Adrenal gland (tissue), 5 donors: ENCODE results near the gene VPS13D.

Source experiments
- POLR2A ChIP-seq, 2 donors: fragments of 450-650 bp; IDR thresholded peaks; one replicate each; pipeline ENCODE4 v1.6.1; 2017; ENCODE audit warnings: antibody characterized with exemption in 2 of 2, mild to moderate bottlenecking in 2 of 2, moderate library complexity in 1 of 2
- TF ChIP-seq, protein P1 (sequence below), 6 experiments: fragments of 450-650 bp in 4 of 6; fragments of 200-600 bp in 2 of 6; sonication (generic) in 1 of 6; IDR thresholded peaks; 1 replicate in 5 of 6; 2 replicates in 1 of 6; pipeline versions ENCODE4 v1.5.1 to v1.8.0; 2016 to 2021; ENCODE audit warnings: antibody characterized with exemption in 6 of 6, mild to moderate bottlenecking in 2 of 6, moderate library complexity in 1 of 6
- donor health status: DM: no; HTN: no; CAD: no.

DNA sequence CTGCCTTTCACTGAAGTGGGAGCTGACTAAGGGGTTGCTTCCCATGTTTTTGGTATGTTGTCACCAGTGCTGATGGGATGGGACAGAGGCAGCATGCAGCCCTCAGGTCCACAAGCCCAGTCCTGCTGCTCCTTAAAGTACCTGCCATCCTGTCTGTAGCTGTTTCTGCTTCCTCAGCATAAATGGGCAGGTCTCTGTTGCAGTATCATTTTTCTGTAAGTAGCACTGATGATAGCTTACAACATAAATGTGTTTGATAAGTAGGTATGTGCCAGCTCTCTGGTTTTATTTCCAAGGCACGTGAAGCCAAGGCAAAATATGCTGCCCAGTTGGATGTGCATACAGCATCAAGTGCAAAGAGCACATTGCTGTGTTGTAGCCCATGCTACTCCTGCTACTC is 173.0 kb downstream of the VPS13D start:
- TF ChIP-seq, protein P1, sequence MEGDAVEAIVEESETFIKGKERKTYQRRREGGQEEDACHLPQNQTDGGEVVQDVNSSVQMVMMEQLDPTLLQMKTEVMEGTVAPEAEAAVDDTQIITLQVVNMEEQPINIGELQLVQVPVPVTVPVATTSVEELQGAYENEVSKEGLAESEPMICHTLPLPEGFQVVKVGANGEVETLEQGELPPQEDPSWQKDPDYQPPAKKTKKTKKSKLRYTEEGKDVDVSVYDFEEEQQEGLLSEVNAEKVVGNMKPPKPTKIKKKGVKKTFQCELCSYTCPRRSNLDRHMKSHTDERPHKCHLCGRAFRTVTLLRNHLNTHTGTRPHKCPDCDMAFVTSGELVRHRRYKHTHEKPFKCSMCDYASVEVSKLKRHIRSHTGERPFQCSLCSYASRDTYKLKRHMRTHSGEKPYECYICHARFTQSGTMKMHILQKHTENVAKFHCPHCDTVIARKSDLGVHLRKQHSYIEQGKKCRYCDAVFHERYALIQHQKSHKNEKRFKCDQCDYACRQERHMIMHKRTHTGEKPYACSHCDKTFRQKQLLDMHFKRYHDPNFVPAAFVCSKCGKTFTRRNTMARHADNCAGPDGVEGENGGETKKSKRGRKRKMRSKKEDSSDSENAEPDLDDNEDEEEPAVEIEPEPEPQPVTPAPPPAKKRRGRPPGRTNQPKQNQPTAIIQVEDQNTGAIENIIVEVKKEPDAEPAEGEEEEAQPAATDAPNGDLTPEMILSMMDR (IDR thresholded peaks at IDR 0.05): no peak
- no peak for TF ChIP-seq POLR2A (IDR thresholded peaks at IDR 0.05)
